Esophagus muscularis mucosa (tissue), 3 donors: ENCODE results near the gene RIN3.

Experiments
- CTCF ChIP-seq, 3 experiments: fragments of 200-600 bp in 2 of 3; fragments of 450-650 bp in 1 of 3; sonication (generic) in 2 of 3; IDR thresholded peaks; one replicate each; pipeline ENCODE4 v1.5.1; 2017 to 2019; ENCODE audit warnings: antibody characterized with exemption in 3 of 3, mild to moderate bottlenecking in 2 of 3, moderate library complexity in 1 of 3
- POLR2A ChIP-seq: fragments of 450-650 bp; IDR thresholded peaks from one replicate; pipeline ENCODE4 v1.6.1; 2017; ENCODE audit warnings: antibody characterized with exemption, moderate library complexity, mild to moderate bottlenecking, low read depth

GRCh38 chr14:92668276-92668973 lies 154.8 kb downstream of the RIN3 start:
- TF ChIP-seq CTCF (IDR thresholded peaks at IDR 0.05) (no peak), POLR2A (no peak)
